NCI-H2081 treated with DMSO at 0.1 percent for 48 hours (cell line): ENCODE results near the gene SPC24.
"Not testable (repeated sequence)": the region's sequence is repeated elsewhere in the genome, so short reads cannot be mapped to it uniquely, and the experiment has no call there.

ENCODE experiments used
- DNase-seq: peaks from one replicate; lab custom pipeline; 2025; lab: John Stamatoyannopoulos, UW

Gene SPC24

GRCh38 chr19:11164879-11165406 is 9.4 kb upstream of the SPC24 start:
- DNase-seq: no peak

GRCh38 chr19:11164296-11164695 is 8.7 kb upstream of the SPC24 start:
- no peak for DNase-seq

- not testable (repeated sequence) for DNase-seq
These were observed 4.8 kb upstream of the SPC24 start for GRCh38 chr19:11160440-11160768.

- no peak for DNase-seq
These were observed 4.2 kb upstream of the SPC24 start for GRCh38 chr19:11159598-11160439.

GRCh38 chr19:11154683-11155047 is 917 bp downstream of the SPC24 start:
- DNase-seq: no peak

- DNase-seq: no peak
These were observed 3.1 kb downstream of the SPC24 start for GRCh38 chr19:11152318-11153062.

GRCh38 chr19:11151181-11151580 is 4.4 kb downstream of the SPC24 start:
- no peak for DNase-seq

GRCh38 chr19:11148001-11148400 is 7.6 kb downstream of the SPC24 start:
- no peak for DNase-seq

- DNase-seq: no peak
These were observed 10.1 kb downstream of the SPC24 start for GRCh38 chr19:11145536-11145924.

- no peak for DNase-seq
These were observed 12.9 kb downstream of the SPC24 start for GRCh38 chr19:11142528-11143171.

- no peak for DNase-seq
These were observed 13.6 kb downstream of the SPC24 start for GRCh38 chr19:11141937-11142527.

GRCh38 chr19:11140896-11141295 is 14.7 kb downstream of the SPC24 start:
- DNase-seq: no peak

GRCh38 chr19:11140023-11140538 is 15.5 kb downstream of the SPC24 start:
- not testable (repeated sequence) for DNase-seq

GRCh38 chr19:11138601-11139300 is 16.8 kb downstream of the SPC24 start:
- DNase-seq: no peak

GRCh38 chr19:11137542-11138384 is 17.8 kb downstream of the SPC24 start:
- DNase-seq: peak; percentile 77

GRCh38 chr19:11136400-11137101 is 19.0 kb downstream of the SPC24 start:
- DNase-seq: no peak

- DNase-seq: no peak
These were observed 24.1 kb downstream of the SPC24 start for GRCh38 chr19:11131471-11131870.

GRCh38 chr19:11130824-11131455 is 24.6 kb downstream of the SPC24 start:
- DNase-seq: no peak

- DNase-seq: no peak
These were observed 27.7 kb downstream of the SPC24 start for GRCh38 chr19:11127905-11128304.
